ENCODE measurements around the gene FICD.

- peak; percentile 92 for TF ChIP-seq POLR2A (IDR thresholded peaks at IDR 0.05; ENCODE audit: low read depth)
- peak in 1 of 3 experiments; percentile 6 for TF ChIP-seq CTCF (IDR thresholded peaks at IDR 0.05)
Measured at GRCh38 chr12:108562348-108563135, 47.5 kb downstream of the FICD start, which contains the start of gene ISCU.

All from esophagus muscularis mucosa (tissue), 3 donors.